ENCODE measurements around the gene TMEM145.
"Not testable (repeated sequence)": the region's sequence is repeated elsewhere in the genome, so short reads cannot be mapped to it uniquely, and the experiment has no call there.

The TMEM145 gene

DNA sequence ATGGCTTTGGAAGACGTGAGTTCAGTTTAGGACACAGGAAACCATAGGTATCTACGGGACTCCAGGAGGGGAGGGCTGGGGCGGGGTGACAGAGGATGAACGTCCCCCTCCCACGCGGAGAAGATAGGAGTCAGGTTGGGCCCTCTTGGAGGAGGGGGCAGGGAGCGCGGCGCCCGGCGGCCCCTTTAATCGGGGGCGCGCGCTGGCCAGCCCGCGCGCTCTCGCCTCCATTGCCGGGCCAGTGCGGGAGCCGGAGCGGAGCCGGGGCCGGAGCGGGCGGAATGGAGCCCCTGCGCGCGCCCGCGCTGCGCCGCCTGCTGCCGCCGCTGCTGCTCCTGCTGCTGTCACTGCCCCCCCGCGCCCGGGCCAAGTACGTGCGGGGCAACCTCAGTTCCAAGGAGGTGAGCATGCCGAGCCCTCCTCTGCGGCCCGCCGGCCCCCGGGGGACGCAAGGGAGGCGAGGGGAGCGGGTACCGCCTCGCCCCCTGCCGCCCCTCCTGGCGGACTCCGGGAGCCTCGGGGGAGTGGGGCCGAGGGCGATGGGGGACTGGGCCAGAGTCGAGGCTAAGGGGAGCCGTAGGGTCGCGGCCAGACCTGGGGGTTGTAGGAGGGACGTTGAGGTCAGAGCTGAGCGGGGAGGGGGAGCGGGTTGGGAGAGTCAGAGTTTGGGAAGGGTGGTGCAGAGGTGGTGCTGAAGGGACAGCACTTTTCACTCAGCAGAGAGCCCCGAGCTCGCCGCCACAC lies at the start of gene TMEM145:
Gene TMEM145 (plus strand): TSS at position 214 of the 744 bp plus-strand sequence. CDS start 68 bp downstream, at position 282.
- DNase-seq (ENCODE audit: low spot score) (peak; percentile 86), FAIRE-seq (no peak)

GRCh38 chr19:42266105-42266504 lies 47.0 kb upstream of the TMEM145 start:
- DNase-seq (ENCODE audit: low spot score); FAIRE-seq: not testable (repeated sequence)

DNA sequence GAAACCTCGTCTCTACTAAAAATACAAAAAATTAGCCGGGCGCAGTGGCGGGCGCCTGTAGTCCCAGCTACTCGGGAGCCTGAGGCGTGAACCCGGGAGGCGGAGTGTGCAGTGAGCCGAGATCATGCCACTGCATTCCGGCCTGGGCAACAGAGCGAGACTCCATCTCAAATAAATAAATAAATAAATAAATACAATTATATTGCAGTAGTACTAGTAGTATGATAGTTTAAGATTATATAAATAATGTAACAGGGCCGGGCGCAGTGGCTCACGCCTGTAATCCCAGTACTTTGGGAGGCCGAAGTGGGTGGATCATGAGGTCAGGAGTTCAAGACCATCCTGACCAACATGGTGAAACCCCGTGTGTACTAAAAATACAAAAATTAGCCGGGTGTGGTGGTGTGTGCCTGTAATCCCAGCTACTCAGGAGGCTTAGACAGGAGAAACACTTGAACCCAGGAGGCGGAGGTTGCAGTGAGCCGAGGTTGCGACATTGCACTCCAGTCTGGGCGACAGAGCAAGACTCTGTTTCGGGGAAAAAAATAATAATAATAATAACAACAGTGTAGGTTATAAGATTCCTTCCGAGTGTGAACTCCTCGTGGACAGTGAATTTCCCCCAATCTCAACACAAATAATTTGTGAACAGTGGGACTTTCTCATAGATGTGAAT lies 46.0 kb upstream of the TMEM145 start:
- DNase-seq (ENCODE audit: low spot score); FAIRE-seq: not testable (repeated sequence)

DNA sequence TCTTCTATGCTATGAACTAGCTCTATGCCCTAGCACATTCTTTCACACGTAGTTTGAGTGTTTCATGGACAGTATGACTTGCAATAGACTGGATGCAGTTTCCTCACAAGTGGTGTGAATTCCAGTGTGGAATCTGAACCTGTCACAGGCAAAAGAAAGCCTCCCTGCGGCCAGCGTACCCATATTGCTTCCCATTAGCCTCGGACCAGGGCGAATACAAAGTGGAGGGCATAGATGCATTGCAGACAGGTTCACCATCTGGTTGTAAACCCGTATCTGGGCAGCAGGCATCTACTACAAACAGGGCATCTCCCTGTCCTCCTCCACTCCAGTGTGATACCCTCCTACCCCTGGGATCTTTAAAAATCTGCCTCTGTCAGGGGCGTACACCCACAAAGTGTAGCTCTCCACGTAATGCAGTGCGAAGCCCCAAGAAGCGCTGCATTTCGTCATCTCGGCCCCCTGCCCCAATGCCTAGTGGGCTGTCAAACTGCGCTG lies 45.4 kb upstream of the TMEM145 start:
- FAIRE-seq (no peak), DNase-seq (ENCODE audit: low spot score) (no peak)

DNA sequence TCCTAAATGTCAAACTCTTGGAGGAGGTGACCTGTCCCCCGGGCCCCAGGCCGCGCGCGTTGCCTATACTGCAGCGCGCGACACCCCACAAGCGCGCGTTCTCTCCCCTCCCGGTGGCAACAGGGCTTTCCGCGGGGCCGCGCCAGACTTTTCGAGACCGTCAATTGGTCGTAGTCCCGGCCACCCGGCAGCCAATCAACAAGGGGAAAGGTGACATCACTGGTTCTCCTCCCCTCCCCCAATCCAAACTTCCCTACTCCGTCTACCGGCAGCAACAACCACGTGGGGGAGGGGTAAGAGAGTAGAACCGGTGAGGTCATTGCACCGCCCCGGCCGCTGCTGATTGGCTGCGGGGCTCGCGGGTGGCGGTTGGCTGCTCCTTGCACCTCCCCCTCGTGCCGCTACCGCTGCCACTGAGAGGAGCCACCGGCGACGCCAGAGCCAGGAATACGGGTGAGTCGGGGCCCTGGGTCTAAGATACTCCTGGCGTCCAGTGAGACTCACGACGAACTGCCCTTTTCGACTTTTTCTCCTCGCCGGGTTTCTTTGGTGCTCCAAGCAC lies 44.9 kb upstream of the TMEM145 start:
- DNase-seq (ENCODE audit: low spot score) (peak; percentile 92), FAIRE-seq (peak; percentile 81)

DNA sequence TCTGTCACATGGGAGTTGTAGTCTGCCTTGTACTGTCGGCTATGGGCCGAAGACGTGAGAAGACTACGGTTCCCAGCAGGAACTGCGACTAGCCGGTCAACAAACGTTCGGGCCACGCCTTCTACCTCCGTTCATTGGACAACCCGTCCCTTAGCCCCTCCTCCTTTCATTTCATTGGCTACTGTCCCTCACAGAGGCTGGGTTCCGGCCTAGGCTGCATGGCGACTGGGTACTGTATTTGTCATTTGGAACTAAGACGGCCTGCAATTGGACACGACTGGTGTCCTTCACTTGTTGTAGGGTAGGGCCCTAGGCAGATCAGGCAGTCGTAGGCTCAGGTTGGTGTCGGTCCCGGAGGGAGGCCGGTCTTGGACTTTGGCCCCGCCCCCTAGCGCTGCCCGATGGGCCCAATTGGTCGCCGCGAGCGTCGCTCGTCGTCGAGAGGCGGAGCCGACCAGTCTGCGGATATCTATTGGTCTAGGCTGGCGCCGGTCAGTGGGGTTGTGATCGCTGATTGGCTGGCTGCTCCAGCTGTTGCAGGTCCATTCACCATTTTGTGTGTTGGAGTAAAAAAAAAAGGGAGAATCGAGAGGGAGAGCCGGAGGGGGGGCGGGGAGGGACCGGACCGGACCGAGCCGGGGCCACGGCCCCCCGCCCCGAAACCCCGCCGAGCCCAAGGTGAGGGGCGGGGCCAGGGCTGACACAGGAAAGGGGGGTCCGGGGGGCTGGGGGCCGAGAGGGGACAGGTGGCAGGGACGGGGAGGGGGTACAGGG lies 44.2 kb upstream of the TMEM145 start, which contains the start of gene CIC:
Gene CIC (plus strand): TSS at position 549 of the 774 bp plus-strand sequence. CDS start 2,532 bp downstream, outside the sequence.
- FAIRE-seq: peak; percentile 9
- DNase-seq (ENCODE audit: low spot score): peak; percentile 94

GRCh38 chr19:42269478-42270345 lies 43.4 kb upstream of the TMEM145 start:
- FAIRE-seq (no peak), DNase-seq (ENCODE audit: low spot score) (no peak)

GRCh38 chr19:42270346-42271044 lies 42.6 kb upstream of the TMEM145 start:
- DNase-seq (ENCODE audit: low spot score) (peak; percentile 45), FAIRE-seq (peak; percentile 96)

DNA sequence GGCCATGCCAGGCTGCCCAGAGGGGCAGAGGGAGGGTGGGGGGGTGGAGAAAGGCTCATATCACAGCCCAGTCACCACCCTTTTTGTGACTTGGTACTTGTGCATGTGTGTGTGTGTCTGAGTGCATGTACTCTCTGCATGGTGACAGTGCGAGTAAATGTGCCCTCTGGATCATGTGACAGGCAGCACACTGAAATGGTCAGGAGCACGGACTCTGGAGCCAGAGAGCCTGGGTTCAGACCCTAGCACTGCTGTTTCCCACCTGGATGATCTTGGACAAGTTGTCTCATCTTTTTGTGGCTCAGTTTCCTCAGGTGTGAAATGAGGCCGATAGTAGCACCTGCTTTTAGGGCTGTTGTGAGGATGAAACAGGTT lies 42.1 kb upstream of the TMEM145 start:
- peak; percentile 63 for FAIRE-seq
- no peak for DNase-seq (ENCODE audit: low spot score)

GRCh38 chr19:42271861-42272534 lies 41.1 kb upstream of the TMEM145 start:
- DNase-seq (ENCODE audit: low spot score): no peak
- FAIRE-seq: no peak

DNA sequence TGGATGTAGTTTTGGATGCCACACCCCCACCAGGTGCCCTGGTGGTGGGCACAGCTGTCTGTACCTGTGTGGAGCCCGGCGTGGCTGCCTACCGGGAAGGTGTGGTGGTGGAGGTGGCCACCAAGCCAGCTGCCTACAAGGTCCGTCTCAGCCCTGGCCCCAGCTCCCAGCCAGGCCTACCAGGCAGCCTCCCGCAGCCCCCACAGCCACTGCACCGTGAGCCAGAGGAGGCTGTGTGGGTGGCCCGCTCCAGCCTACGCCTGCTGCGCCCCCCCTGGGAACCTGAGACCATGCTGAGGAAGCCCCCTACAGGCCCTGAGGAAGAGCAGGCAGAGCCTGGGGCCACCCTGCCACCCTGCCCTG lies 40.6 kb upstream of the TMEM145 start:
- no peak for DNase-seq (ENCODE audit: low spot score)
- no peak for FAIRE-seq

- FAIRE-seq (no peak), DNase-seq (ENCODE audit: low spot score) (no peak)
Measured at GRCh38 chr19:42272989-42273406, 40.1 kb upstream of the TMEM145 start.

- no peak for DNase-seq (ENCODE audit: low spot score)
- no peak for FAIRE-seq
Measured at GRCh38 chr19:42273407-42274064, 39.6 kb upstream of the TMEM145 start.

DNA sequence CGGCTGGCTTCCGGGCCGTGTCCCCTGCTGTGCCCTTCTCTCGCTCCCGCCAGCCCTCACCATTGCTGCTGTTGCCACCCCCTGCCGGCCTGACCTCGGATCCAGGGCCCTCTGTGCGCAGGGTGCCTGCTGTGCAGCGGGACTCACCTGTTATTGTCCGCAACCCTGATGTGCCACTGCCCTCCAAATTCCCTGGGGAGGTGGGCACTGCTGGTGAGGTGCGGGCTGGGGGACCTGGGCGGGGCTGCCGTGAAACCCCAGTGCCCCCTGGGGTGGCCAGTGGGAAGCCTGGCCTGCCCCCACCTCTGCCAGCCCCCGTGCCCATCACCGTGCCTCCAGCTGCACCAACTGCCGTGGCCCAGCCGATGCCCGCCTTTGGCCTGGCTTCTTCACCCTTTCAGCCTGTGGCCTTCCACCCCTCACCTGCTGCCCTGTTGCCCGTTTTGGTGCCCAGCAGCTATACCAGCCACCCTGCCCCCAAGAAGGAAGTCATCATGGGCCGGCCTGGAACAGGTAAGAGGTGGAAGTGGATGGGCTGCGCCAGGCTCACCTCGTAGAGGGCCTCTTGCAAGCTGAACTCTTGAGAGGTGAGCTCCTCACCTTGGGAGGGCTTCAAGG lies 38.9 kb upstream of the TMEM145 start:
- no peak for DNase-seq (ENCODE audit: low spot score)

GRCh38 chr19:42275103-42275502 lies 38.0 kb upstream of the TMEM145 start:
- FAIRE-seq: peak; percentile 53

More for the DNA sequence above, 38.9 kb upstream of the TMEM145 start:
- FAIRE-seq: no peak

GRCh38 chr19:42275517-42275916 lies 37.6 kb upstream of the TMEM145 start:
- DNase-seq (ENCODE audit: low spot score) (no peak), FAIRE-seq (no peak)

More at GRCh38 chr19:42275103-42275502, 38.0 kb upstream of the TMEM145 start:
- no peak for DNase-seq (ENCODE audit: low spot score)

- FAIRE-seq: no peak
- no peak for DNase-seq (ENCODE audit: low spot score)
Measured at GRCh38 chr19:42276284-42276683, 36.8 kb upstream of the TMEM145 start.

DNA sequence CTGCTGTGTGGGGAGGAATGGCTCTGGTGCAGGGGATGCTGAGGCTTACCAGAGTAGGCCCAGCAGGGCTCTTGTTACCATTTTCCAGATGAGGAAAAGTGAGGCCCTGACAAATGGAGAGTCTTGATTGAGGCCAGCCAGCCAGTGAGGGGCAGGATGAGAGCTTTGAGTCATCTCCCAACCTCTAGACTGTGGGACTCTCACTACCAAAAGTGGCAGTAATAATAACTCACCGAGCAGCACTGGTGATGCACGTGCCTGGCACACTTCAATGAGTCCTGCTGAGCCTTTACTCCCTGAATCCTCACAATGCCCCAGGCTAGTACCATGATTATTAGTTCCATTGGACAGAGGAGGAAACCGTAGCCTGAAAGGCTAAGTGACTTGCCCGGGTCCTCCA lies 36.3 kb upstream of the TMEM145 start:
- FAIRE-seq (no peak), DNase-seq (ENCODE audit: low spot score) (no peak)
